ENCODE data around the gene SEMA3G.

The SEMA3G gene

GRCh38 chr3:52454250-52454937, 9.5 kb upstream of the SEMA3G start:
- in situ Hi-C loops (cut with MboI; ENCODE audit: low sequenced_read_pairs) = no loop called here

GRCh38 chr3:52453496-52454249, 8.8 kb upstream of the SEMA3G start, which contains the start of gene TNNC1:
TSS of gene TNNC1 (minus strand) at chr3:52454041. CDS start at chr3:52454015, 26 bp downstream.
- in situ Hi-C loops (cut with MboI; ENCODE audit: low sequenced_read_pairs) = no loop called here

GRCh38 chr3:52452570-52453221, 7.8 kb upstream of the SEMA3G start:
- in situ Hi-C loops (cut with MboI; ENCODE audit: low sequenced_read_pairs) = no loop called here

GRCh38 chr3:52452126-52452525, 7.2 kb upstream of the SEMA3G start:
- in situ Hi-C loops (cut with MboI; ENCODE audit: low sequenced_read_pairs) = no loop called here

GRCh38 chr3:52451237-52452083, 6.6 kb upstream of the SEMA3G start:
- in situ Hi-C loops (cut with MboI; ENCODE audit: low sequenced_read_pairs) = no loop called here

GRCh38 chr3:52450489-52451236, 5.8 kb upstream of the SEMA3G start:
- in situ Hi-C loops (cut with MboI; ENCODE audit: low sequenced_read_pairs) = no loop called here

GRCh38 chr3:52447512-52448355, 2.8 kb upstream of the SEMA3G start:
- in situ Hi-C loops (cut with MboI; ENCODE audit: low sequenced_read_pairs) = no loop called here

- in situ Hi-C loops (cut with MboI; ENCODE audit: low sequenced_read_pairs) = no loop called here
Observed at GRCh38 chr3:52446631-52447511, 2.0 kb upstream of the SEMA3G start.

- in situ Hi-C loops (cut with MboI; ENCODE audit: low sequenced_read_pairs) = no loop called here
Observed at GRCh38 chr3:52446042-52446441, 1.1 kb upstream of the SEMA3G start.

- in situ Hi-C loops (cut with MboI; ENCODE audit: low sequenced_read_pairs) = no loop called here
Observed at GRCh38 chr3:52443791-52444687, 864 bp downstream of the SEMA3G start.

GRCh38 chr3:52443268-52443610, 1.7 kb downstream of the SEMA3G start:
- in situ Hi-C loops (cut with MboI; ENCODE audit: low sequenced_read_pairs) = no loop called here

GRCh38 chr3:52442409-52443267, 2.3 kb downstream of the SEMA3G start:
- in situ Hi-C loops (cut with MboI; ENCODE audit: low sequenced_read_pairs) = no loop called here

GRCh38 chr3:52441772-52442332, 3.1 kb downstream of the SEMA3G start:
- in situ Hi-C loops (cut with MboI; ENCODE audit: low sequenced_read_pairs) = no loop called here

- in situ Hi-C loops (cut with MboI; ENCODE audit: low sequenced_read_pairs) = no loop called here
Observed at GRCh38 chr3:52441091-52441771, 3.7 kb downstream of the SEMA3G start.

- in situ Hi-C loops (cut with MboI; ENCODE audit: low sequenced_read_pairs) = no loop called here
Observed at GRCh38 chr3:52440671-52441070, 4.2 kb downstream of the SEMA3G start.

- in situ Hi-C loops (cut with MboI; ENCODE audit: low sequenced_read_pairs) = no loop called here
Observed at GRCh38 chr3:52440249-52440551, 4.7 kb downstream of the SEMA3G start.
